CD4-positive, alpha-beta T cell treated with Interleukin-1 beta for 1 hour (primary cell): Measurements from ENCODE around the gene AGBL4.

ENCODE experiments used
- DNase-seq, 2 donors: peaks; one replicate each; pipeline ENCODE4 v3.0.0-alpha.2; 2020 to 2022

AGBL4 gene

DNA sequence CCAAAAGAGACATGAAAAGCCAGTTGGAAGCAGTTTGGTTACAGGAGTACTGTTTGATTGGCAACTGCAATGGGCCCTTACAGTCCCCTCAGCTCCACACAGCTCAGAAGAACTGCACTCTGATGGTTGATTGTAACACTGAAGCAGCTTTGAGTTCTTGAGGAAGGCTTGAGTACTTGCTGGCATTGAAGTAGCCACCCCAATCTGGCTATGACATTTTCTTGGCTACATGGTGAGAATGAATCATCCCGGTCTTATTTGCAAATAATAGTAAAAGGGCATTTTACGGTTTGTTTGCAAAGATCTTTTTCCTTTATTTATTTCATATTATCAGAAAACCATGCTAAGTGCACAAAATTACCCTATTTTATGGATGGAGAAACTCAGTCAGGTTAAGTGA lies 1087.3 kb downstream of the AGBL4 start:
- DNase-seq = no peak

DNA sequence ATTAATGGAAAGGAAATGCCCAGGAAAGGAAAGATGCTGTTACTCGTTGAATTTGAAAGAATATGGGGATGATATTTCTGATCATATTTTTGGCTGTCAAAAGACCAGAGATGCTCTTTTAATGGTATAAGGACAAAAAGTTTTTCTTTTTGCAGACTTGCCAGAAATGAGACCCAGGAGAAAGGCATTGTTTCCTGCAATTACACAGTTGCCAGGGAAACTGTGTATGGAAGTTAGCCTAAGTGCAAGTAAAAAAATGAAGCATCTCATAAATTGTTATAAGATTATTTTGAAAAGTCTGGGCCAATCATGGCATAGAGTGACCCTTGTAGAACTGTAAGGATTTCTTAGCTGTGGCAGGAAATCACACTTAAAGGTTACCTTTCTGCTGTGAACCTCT lies 1091.4 kb downstream of the AGBL4 start:
- DNase-seq = no peak

DNA sequence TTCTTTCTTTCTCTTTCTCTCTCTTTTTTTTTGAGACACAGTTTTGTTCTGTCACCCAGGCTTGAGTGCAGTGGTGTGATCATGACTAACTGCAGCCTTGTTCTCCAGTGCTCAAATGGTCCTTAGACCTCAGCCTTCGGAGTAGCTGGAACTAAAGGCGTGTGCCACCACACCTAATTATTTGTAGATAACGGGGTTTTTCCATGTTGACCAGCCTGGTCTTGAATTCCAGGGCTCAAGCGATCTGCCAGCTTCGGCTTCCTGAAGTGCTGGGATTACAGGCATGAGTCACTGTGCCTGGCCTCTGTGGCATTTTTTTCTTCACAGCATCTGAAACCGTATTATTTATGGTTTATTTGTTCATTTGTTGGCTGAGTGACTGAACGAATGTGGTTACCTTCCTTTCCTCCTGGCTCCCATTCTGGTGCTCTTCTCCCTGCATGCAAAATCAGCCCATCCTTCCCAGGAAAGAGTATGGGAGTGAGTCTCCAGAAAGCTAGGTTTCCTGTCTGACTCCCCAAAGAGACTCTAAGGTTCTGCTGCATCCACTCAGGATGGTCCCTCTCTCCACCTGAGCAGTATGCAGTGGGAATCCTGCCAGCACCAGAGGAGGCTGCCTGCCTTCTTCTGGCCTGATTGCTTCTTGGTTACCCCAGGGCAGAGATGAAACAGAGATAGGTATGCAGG lies 1092.1 kb downstream of the AGBL4 start:
- DNase-seq = no peak

GRCh38 chr1:48930011-48930410 lies 1093.7 kb downstream of the AGBL4 start:
- no peak for DNase-seq

- no peak for DNase-seq
Observed at GRCh38 chr1:48924099-48924498, 1099.7 kb downstream of the AGBL4 start.

DNA sequence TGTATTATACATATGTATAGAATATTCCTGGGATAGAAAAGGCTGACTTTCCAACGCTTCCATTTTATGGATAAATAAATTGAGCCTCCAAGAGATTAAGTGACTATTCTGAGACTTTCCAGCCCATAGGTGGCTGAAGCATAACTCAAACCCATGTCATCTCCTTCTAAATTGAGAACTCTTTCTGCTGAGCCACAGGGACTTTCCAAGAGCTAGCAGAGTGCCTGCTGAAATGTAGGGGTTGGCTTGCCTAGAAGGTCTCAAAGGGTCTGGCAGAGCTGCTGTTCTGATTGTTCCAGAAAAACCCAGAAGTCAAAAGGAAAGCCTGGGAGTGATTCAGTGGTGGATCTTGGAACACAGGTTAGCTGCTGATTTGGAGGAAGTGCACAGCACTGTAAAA lies 1100.6 kb downstream of the AGBL4 start:
- DNase-seq = no peak

DNA sequence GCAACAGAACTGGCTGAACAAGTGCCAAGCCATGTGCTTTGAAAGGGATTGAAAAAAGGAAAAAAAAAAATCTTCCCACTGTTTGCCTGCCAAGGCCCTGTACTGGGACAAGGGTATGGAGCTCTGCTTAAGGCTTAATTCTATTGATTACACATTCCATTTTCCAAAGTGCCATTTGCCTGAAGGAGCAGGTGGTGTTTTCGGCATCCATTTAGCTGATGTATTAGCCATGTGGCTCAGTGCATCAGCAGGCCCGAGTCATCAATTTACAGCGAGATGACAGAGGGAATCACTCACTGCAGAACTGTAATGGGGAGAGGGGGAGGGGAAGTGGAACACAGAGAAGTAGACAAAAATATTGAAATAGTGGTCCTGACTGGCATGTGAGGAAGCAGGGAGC lies 1102.9 kb downstream of the AGBL4 start:
- DNase-seq = no peak

GRCh38 chr1:48917901-48918603 lies 1105.7 kb downstream of the AGBL4 start:
- no peak for DNase-seq

- DNase-seq = no peak
Observed at GRCh38 chr1:48917070-48917454, 1106.7 kb downstream of the AGBL4 start.

- peak in 1 of 2 donors; percentile 0 for DNase-seq
Observed at GRCh38 chr1:48916130-48917069, 1107.4 kb downstream of the AGBL4 start.

- DNase-seq = no peak
Observed at GRCh38 chr1:48908606-48909005, 1115.1 kb downstream of the AGBL4 start.

- no peak for DNase-seq
Observed at GRCh38 chr1:48906729-48907128, 1117.0 kb downstream of the AGBL4 start.

DNA sequence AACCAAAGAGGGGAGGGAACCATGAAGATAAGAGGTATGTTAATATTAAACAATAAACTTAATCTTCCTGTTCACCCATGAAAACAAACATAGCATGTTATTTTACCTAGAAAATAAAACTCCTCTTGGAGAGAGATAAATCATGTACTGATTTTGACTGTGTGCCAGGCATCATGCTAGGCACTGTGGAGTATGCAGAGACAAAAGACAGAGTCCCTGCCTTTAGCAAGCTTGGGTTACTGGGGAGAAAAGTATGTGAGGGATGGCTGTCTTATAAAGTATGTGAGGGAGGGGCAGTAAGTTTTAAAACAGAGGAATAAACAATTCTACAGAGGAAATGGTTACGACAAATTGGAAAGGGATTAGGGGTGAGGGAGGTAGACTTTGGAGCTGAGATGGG lies 1117.6 kb downstream of the AGBL4 start:
- DNase-seq = no peak

- no peak for DNase-seq
Observed at GRCh38 chr1:48903291-48903690, 1120.5 kb downstream of the AGBL4 start.

DNA sequence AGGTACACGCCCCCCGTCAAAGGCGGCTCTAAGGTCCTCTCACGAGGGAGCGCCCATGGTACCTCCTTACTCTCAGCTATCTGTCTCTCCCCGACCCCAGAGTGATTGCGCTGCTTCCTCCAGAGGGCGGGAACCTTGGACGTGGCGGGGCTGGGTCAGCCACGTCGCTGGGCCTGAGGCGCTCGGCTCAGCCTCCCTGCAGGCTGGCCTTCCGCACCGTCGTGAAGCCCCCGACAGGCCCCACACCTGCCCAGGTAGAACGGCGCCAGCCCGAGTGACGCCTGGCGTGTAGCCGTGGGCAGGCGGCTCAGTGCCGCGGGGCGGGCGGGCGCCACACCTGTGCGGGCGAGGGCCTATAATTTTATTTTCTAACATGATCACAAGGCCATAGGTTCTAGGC lies 1124.9 kb downstream of the AGBL4 start:
- no peak for DNase-seq

DNA sequence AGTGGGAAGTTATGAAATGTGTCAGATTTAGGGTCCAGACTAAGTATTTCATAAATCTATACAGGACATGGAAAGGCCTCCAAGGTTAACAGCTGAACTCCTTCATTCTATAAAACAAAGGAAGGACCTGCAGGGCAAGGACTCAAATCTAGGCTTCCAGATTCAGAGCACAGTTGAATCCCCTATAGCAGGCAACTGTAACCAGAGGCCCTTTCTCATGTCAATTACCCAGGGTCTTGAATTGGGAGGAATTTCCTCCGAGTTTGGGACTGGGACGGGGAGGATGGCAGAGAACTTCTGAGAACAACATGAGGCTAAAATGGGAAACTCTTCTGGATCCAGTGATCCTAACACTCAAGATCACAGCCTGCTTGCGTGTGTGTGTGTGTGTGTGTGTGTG lies 1134.1 kb downstream of the AGBL4 start:
- no peak for DNase-seq

- DNase-seq = no peak
Observed at GRCh38 chr1:48889082-48889481, 1134.7 kb downstream of the AGBL4 start.

GRCh38 chr1:48887796-48888195 lies 1136.0 kb downstream of the AGBL4 start:
- no peak for DNase-seq

DNA sequence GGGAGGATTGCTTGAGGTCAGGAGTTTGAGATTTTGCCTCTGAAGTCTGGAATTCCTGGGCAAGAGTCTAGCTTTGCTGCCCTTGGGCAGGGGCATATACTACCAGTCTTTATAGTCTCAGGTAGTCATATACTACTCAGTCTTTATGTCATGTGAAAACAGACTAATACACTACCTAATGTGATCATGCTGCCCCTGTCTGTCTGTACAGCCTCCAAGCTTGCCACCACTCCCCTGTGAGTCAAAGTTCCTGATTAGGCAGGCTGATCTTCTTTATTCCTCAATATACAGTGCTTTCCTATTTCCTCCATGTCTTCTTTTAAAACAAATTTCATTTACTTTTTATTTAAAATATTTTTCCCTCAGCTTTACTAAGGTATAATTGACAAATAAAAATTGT lies 1141.7 kb downstream of the AGBL4 start:
- no peak for DNase-seq

- no peak for DNase-seq
Observed at GRCh38 chr1:48878191-48878940, 1145.4 kb downstream of the AGBL4 start.

GRCh38 chr1:48876330-48876785 lies 1147.4 kb downstream of the AGBL4 start:
- no peak for DNase-seq

DNA sequence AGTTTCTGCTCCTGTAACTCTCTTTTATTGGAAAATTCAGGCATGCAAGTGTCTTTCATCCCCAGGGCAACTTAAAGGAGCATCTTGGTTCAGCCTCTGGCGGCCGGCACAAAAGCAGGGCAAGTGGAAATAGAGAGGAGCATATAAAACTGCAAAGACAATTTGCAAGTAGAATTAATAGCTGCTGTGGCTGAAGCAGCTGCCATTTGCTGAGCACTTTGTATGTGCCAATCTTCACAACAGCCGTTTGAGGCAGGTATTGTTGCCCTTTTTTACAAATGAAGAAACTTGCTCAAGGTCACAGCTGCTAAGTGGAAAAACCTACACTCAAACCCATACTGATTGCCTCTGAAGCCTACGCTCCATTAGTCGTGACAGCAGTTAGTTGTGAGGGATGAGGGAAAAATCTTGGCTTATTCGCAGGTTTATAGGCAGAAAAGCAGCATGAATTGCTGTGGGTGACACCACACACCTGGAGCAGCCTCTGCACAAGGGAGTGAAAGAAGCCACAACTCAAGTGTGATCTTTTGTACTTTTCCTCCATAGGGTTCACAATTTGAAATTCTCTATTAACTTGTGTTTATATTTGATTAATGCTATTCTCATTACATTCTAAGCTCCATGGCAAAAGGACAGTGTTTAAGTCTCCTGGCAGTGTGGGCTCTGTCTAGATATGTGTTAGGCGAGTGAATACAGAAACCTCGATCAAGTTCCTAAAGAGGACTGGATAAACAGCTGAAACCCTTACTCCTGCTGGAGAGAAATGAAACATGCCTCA lies 1148.0 kb downstream of the AGBL4 start:
- DNase-seq = no peak
